Measurements from ENCODE around the gene C1orf52.

C1orf52 gene

GRCh38 chr1:85290826-85291225 is 31.4 kb upstream of the C1orf52 start:
- Histone ChIP-seq H3K9me3 (no peaks in the 10 kb centered on the region), H3K27me3 (no peaks in the 10 kb centered on the region)
- TF ChIP-seq CTCF (IDR thresholded peaks at IDR 0.05; ENCODE audit: low read depth, low read length): no peak

GRCh38 chr1:85289848-85290335 is 30.4 kb upstream of the C1orf52 start:
- no peak overlapping the region for H3K4me3 ChIP-seq (ENCODE audit: low read depth, low read length)
- no peak for TF ChIP-seq CTCF (IDR thresholded peaks at IDR 0.05; ENCODE audit: low read depth, low read length)
- no peak for DNase-seq

More at GRCh38 chr1:85290826-85291225, 31.4 kb upstream of the C1orf52 start:
- no peak overlapping the region for H3K4me3 ChIP-seq (ENCODE audit: low read depth, low read length)
- no peaks in the 10 kb centered on the region for H3K36me3 ChIP-seq
- no peak for DNase-seq
- H3K4me1 ChIP-seq: no peaks in the 10 kb centered on the region

DNA sequence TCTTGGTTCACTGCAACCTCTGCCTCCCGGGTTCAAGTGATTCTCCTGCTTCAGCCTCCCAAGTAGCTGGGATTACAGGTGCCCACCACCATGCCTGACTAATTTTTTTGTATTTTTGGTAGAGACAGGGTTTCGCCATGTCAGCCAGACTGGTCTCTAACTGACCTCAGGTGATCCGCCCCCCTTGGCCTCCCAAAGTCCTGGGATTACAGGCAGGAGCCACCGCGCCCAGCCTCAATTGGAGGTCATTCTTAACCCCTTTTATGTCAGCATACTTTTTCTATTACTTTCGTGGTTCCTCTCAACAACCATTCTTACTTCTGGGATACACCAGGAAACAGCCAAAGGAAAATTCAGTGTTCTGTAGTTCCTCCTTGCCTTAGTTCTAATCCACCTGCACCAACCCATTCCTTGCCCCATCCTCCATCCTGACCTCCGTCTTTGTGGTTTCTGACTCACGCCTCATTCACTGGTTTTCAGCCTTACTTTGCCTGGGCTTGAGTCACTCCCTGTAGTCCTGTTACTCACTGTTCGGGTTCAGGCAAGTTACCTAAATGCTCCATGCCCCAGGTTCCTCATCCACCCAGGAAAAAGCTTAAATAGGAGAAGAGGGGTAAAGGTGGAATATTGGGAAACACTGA is 29.9 kb upstream of the C1orf52 start:
- no peak overlapping the region for H3K4me3 ChIP-seq (ENCODE audit: low read depth, low read length)
- no peaks in the 10 kb centered on the region for H3K4me1 ChIP-seq
- no peak for DNase-seq
- H3K9me3 ChIP-seq: no peaks in the 10 kb centered on the region
- H3K36me3 ChIP-seq: no peaks in the 10 kb centered on the region
- no peaks in the 10 kb centered on the region for H3K27me3 ChIP-seq
- TF ChIP-seq CTCF (IDR thresholded peaks at IDR 0.05; ENCODE audit: low read depth, low read length): no peak

More at GRCh38 chr1:85289848-85290335, 30.4 kb upstream of the C1orf52 start:
- Histone ChIP-seq H3K36me3 (no peaks in the 10 kb centered on the region), H3K27me3 (no peaks in the 10 kb centered on the region), H3K9me3 (no peaks in the 10 kb centered on the region), H3K4me1 (no peaks in the 10 kb centered on the region)

DNA sequence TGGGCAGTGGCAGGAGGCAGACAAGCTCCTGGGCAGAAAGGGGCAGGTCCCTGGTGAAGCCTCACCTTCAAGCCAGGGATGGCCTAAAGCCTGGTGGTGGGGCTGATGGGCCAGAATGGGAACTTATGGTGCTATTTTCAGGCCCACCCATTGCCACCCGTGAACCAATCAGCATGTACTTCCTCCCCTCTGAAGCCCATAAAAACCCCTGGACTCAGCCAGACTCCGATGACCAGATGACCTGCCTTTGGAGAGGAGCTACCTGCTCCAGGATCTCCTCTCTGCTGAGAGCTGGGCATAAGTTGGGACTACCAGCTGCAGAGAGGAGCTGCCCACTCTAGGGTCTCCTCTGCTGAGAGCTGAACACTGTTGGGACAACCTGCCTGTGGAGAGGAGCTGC is 24.7 kb upstream of the C1orf52 start:
- Histone ChIP-seq H3K27me3 (no peaks in the 10 kb centered on the region), H3K4me1 (no peaks in the 10 kb centered on the region), H3K4me3 (ENCODE audit: low read depth, low read length) (no peak overlapping the region), H3K9me3 (no peaks in the 10 kb centered on the region), H3K36me3 (no peaks in the 10 kb centered on the region)
- TF ChIP-seq CTCF (IDR thresholded peaks at IDR 0.05; ENCODE audit: low read depth, low read length): no peak
- no peak for DNase-seq

- DNase-seq: peak; percentile 70
- Histone ChIP-seq H3K9me3 (no peaks in the 10 kb centered on the region), H3K36me3 (no peaks in the 10 kb centered on the region), H3K4me3 (ENCODE audit: low read depth, low read length) (no peak overlapping the region), H3K4me1 (no peaks in the 10 kb centered on the region), H3K27me3 (no peaks in the 10 kb centered on the region)
- no peak for TF ChIP-seq CTCF (IDR thresholded peaks at IDR 0.05; ENCODE audit: low read depth, low read length)
These were observed 24.2 kb upstream of the C1orf52 start for GRCh38 chr1:85283475-85284199.

DNA sequence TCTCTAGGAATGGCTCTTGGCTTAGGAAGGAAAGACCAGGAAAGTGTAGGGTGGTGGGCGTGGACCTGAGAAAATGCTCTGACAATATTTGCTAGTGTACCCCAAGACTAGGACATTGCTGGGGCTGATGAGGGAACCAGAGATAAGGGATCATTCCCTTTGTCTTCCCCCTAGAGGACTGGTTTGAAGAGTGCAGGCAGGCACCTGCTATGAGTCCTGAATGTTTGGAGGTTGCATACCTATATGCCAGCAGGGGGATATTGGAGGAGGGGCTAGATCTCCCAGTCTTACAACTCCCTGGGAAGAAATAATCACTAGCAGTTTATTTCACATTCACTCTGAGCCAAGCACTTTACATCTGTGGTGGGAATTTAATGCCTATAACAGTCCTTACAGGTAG is 23.0 kb upstream of the C1orf52 start:
- Histone ChIP-seq H3K4me1 (no peaks in the 10 kb centered on the region), H3K36me3 (no peaks in the 10 kb centered on the region), H3K4me3 (ENCODE audit: low read depth, low read length) (no peak overlapping the region), H3K27me3 (no peaks in the 10 kb centered on the region), H3K9me3 (no peaks in the 10 kb centered on the region)
- TF ChIP-seq CTCF (IDR thresholded peaks at IDR 0.05; ENCODE audit: low read depth, low read length): no peak
- no peak for DNase-seq
